Panc1 (cell line): Measurements from ENCODE around the gene ASB4. TPM values are rescaled to one million over a fixed set of nuclear protein-coding genes. Genes with fewer than 3 reads are reported as not detected.
A peak's percentile ranks its signal among the peaks of the same experiment; 100 is the strongest.

Experiments used
- ATAC-seq: fragments of 200-7000 bp; cut with Tn5 transposase; 2 replicates; pipeline ENCODE4 v1.9.1; 2020; ENCODE audit warnings: mild to moderate bottlenecking, moderate library complexity
- BruUV-seq: library from RNA; stranded (reverse); fragments of 400-500 nt; replicated peaks from 2 replicates; lab custom pipeline; 2021; lab: Mats Ljungman, UMichigan
- CTCF ChIA-PET: fragments of 300-600 bp; sonication (Branson Sonifier 250); formaldehyde crosslinking; loops from one replicate; lab custom pipeline; 2022; ENCODE audit warnings: antibody characterized with exemption; lab: Charles Lee
- POLR2A ChIA-PET: fragments of 300-600 bp; sonication (Branson Sonifier 250); formaldehyde crosslinking; loops from one replicate; lab custom pipeline; 2022; ENCODE audit warnings: antibody characterized with exemption; lab: Charles Lee
- DNase-seq: peaks from one replicate; pipeline ENCODE4 v3.0.0-alpha.2; 2010; ENCODE audit warnings: low read depth, low spot score
- H3K27ac ChIP-seq: 2 replicates; pipeline ENCODE4 v1.5.1; 2011; ENCODE audit warnings: mild to moderate bottlenecking, low read length, inconsistent platforms
- H3K27me3 ChIP-seq: fragments of 200-500 bp; sonication (Bioruptor generic); 2 replicates; pipeline ENCODE4 v1.6.0; 2014; ENCODE audit warnings: low read length, inconsistent platforms; ENCODE audit not compliant: control insufficient read depth, insufficient read depth
- H3K36me3 ChIP-seq: fragments of 200-500 bp; sonication (Bioruptor generic); 2 replicates; pipeline ENCODE4 v1.5.1; 2014; ENCODE audit warnings: inconsistent platforms, mild to moderate bottlenecking, low read length, moderate library complexity; ENCODE audit not compliant: control insufficient read depth, insufficient read depth
- H3K4me1 ChIP-seq: 2 replicates; pipeline ENCODE4 v1.5.1; 2011; ENCODE audit warnings: inconsistent platforms, mild to moderate bottlenecking, low read length, moderate library complexity; ENCODE audit not compliant: control insufficient read depth, insufficient read depth
- H3K4me3 ChIP-seq, 2 experiments: 2 replicates each; pipeline ENCODE4 v1.5.1; 2011 to 2012; ENCODE audit warnings: low read depth in 2 of 2, low read length in 2 of 2, mild to moderate bottlenecking in 2 of 2, inconsistent platforms in 1 of 2, moderate library complexity in 1 of 2
- H3K9me3 ChIP-seq: fragments of 200-500 bp; sonication (Bioruptor generic); 2 replicates; pipeline ENCODE4 v1.5.1; 2014; ENCODE audit warnings: low read depth, mild to moderate bottlenecking, inconsistent platforms, low read length, moderate library complexity; ENCODE audit not compliant: control insufficient read depth, insufficient read depth
- CTCF ChIP-seq: fragments of 450-650 bp; IDR thresholded peaks from 2 replicates; pipeline ENCODE4 v1.5.1; 2017; ENCODE audit warnings: mild to moderate bottlenecking
- POLR2AphosphoS5 ChIP-seq: IDR thresholded peaks from 2 replicates; pipeline ENCODE4 v1.6.1; 2012; ENCODE audit warnings: mild to moderate bottlenecking, low read depth, low read length, moderate library complexity
- REST ChIP-seq, 2 experiments: IDR thresholded peaks; 2 replicates each; pipeline ENCODE4 v1.6.1; 2011 to 2012; ENCODE audit warnings: low read depth in 2 of 2, control low read depth in 1 of 2, low read length in 1 of 2, mild to moderate bottlenecking in 1 of 2, moderate library complexity in 1 of 2; ENCODE audit not compliant: insufficient read depth in 1 of 2
- SIN3A ChIP-seq: IDR thresholded peaks from 2 replicates; pipeline ENCODE4 v1.6.1; 2012; ENCODE audit warnings: low read depth, mild to moderate bottlenecking, low read length, moderate library complexity, borderline replicate concordance; ENCODE audit not compliant: insufficient read depth
- TCF7L2 ChIP-seq: IDR thresholded peaks from 2 replicates; pipeline ENCODE4 v1.6.1; 2011; ENCODE audit warnings: mild to moderate bottlenecking, low read depth, low read length, inconsistent platforms
- in situ Hi-C: cut with HindIII; loops from 2 replicates; pipeline ENCODE4 v1.10.0; 2016; ENCODE audit warnings: low sequenced_read_pairs, low pct_unique_long_range_greater_than_20kb
- intact Hi-C: fragments of 100-400 bp; cut with micrococcal nuclease; formaldehyde crosslinking; loops from one replicate; pipeline ENCODE4 v1.10.0; 2022; ENCODE audit not compliant: unreplicated experiment
- total RNA-seq: library from RNA; stranded (reverse); gene quantifications from one replicate; pipeline ENCODE4 v1.2.1, GENCODE V29; 2021; ENCODE audit not compliant: unreplicated experiment

Gene ASB4
- total RNA-seq, 1 experiment from 2014 or later: 0.15 TPM

DNA sequence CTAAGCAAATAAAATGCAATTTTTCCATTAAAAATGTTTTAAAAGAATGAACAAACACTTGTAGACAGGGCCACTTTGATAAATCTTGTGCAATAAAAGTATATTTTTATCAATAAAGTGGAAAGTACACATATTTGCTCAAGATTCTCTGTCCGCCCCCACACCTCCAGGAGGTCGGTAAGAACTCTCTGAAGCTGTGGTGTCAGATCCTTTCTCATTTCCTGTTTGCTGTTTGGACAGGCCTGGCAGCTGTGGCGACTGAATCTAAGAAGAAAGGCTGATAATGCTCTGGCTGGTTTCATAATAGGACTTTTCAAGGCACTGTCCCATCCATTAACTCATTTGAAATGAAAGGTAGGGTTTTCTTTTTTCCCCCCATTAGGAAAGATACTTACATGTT lies 15.3 kb upstream of the ASB4 start:
- TF ChIP-seq POLR2AphosphoS5 (no peak), CTCF (no peak)
- peak overlapping the region in 1 of 2 experiments; percentile 4; a peak in 1 of 4 replicates for H3K4me3 ChIP-seq
- H3K36me3 ChIP-seq: no peaks in the 10 kb centered on the region
- H3K4me1 ChIP-seq: no peaks in the 10 kb centered on the region
- intact Hi-C loops: loop anchor here (10.0 kb wide), 1 partner anchor 206 kb away; no protein-coding TSS in a partner anchor
- no peaks in the 10 kb centered on the region for H3K27me3 ChIP-seq
- no TSS peak for BruUV-seq
- ChIA-PET CTCF (no interaction called here), POLR2A (interaction anchor here (0.6 kb wide), 1 partner anchor 37 kb away, joined by 3 read pairs; no protein-coding TSS in a partner anchor)
- H3K9me3 ChIP-seq: no peaks in the 10 kb centered on the region
- in situ Hi-C loops: no loop called here
- DNase-seq (no peak), ATAC-seq (peak; percentile 58; the same call in 1 of the 2 replicates)
- no peak overlapping the region for H3K27ac ChIP-seq

DNA sequence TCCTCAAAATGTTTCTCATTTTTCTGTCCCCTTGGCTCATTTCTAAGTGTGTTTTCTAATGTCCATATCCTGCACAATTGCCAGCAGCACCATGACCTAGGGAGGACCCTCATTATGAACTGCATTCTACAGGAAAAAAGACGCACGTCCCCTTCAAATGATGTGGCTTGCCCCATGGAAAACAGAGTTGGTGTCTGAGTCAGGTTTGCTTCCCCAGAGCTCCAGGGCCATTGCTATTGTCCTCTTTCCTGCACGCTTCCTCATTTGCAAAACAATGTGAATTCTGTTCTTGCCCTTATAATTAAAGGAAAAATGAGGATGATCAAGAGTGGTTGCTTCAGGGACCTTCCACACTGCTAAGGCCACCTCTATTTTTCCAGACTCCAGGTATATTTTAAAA lies 14.7 kb upstream of the ASB4 start:
- ATAC-seq (no peak), DNase-seq (no peak)
- in situ Hi-C loops (no loop called here), intact Hi-C loops (loop anchor here (10.0 kb wide), 1 partner anchor 206 kb away; no protein-coding TSS in a partner anchor)
- H3K4me3 ChIP-seq: no peak overlapping the region; a peak in 1 of 4 replicates
- no peaks in the 10 kb centered on the region for H3K27me3 ChIP-seq
- no peak overlapping the region for H3K27ac ChIP-seq
- H3K36me3 ChIP-seq: no peaks in the 10 kb centered on the region
- CTCF ChIA-PET: no interaction called here
- POLR2A ChIA-PET: no interaction called here
- BruUV-seq: no TSS peak
- H3K4me1 ChIP-seq: no peaks in the 10 kb centered on the region
- no peak for TF ChIP-seq POLR2AphosphoS5
- TF ChIP-seq TCF7L2: no peak
- TF ChIP-seq SIN3A: no peak
- TF ChIP-seq REST (IDR thresholded peaks at IDR 0.05; ENCODE audit: insufficient read depth in 1 of 2, low read depth in 2 of 2, low read length in 1 of 2): no peak
- no peak for TF ChIP-seq CTCF
- H3K9me3 ChIP-seq: no peaks in the 10 kb centered on the region
